CD4-positive, alpha-beta T cell treated with Interferon alpha-2 for 1 hour (primary cell): ENCODE data around the gene DEPDC1B.
A peak's percentile ranks its signal among the peaks of the same experiment; 100 is the strongest.
"Not testable (repeated sequence)": the region's sequence is repeated elsewhere in the genome, so short reads cannot be mapped to it uniquely, and the experiment has no call there.

Experiments used
- DNase-seq, 2 donors: peaks; one replicate each; pipeline ENCODE4 v3.0.0-alpha.2; 2020 to 2022

DEPDC1B gene

GRCh38 chr5:60690326-60690725 lies 9.6 kb downstream of the DEPDC1B start:
- no peak for DNase-seq

GRCh38 chr5:60688980-60689379 lies 11.0 kb downstream of the DEPDC1B start:
- no peak for DNase-seq

GRCh38 chr5:60687927-60688720 lies 11.8 kb downstream of the DEPDC1B start:
- peak in 1 of 2 donors; percentile 25 for DNase-seq

GRCh38 chr5:60686157-60686556 lies 13.8 kb downstream of the DEPDC1B start:
- DNase-seq = no peak

- DNase-seq = no peak
Measured at GRCh38 chr5:60685700-60686099, 14.3 kb downstream of the DEPDC1B start.

GRCh38 chr5:60685028-60685427 lies 14.9 kb downstream of the DEPDC1B start:
- no peak for DNase-seq

GRCh38 chr5:60682007-60682406 lies 18.0 kb downstream of the DEPDC1B start:
- DNase-seq = not testable (repeated sequence)

GRCh38 chr5:60679816-60680215 lies 20.1 kb downstream of the DEPDC1B start:
- DNase-seq = no peak

GRCh38 chr5:60677850-60678664 lies 21.9 kb downstream of the DEPDC1B start:
- DNase-seq = peak in 1 of 2 donors; percentile 55

GRCh38 chr5:60675286-60675685 lies 24.7 kb downstream of the DEPDC1B start:
- DNase-seq = no peak

- no peak for DNase-seq
Measured at GRCh38 chr5:60674251-60675069, 25.5 kb downstream of the DEPDC1B start.

- no peak for DNase-seq
Measured at GRCh38 chr5:60673334-60673733, 26.6 kb downstream of the DEPDC1B start.

GRCh38 chr5:60672693-60673264 lies 27.2 kb downstream of the DEPDC1B start:
- DNase-seq = no peak

- no peak for DNase-seq
Measured at GRCh38 chr5:60671899-60672692, 27.9 kb downstream of the DEPDC1B start.

- DNase-seq = no peak
Measured at GRCh38 chr5:60670749-60671148, 29.2 kb downstream of the DEPDC1B start.

GRCh38 chr5:60668686-60669304 lies 31.2 kb downstream of the DEPDC1B start:
- DNase-seq = peak in 1 of 2 donors; percentile 55

GRCh38 chr5:60651872-60652620 lies 47.9 kb downstream of the DEPDC1B start:
- no peak for DNase-seq

- peak in 1 of 2 donors; percentile 29 for DNase-seq
Measured at GRCh38 chr5:60649288-60649917, 50.6 kb downstream of the DEPDC1B start.

GRCh38 chr5:60648175-60648574 lies 51.8 kb downstream of the DEPDC1B start:
- DNase-seq = no peak

- no peak for DNase-seq
Measured at GRCh38 chr5:60640901-60641300, 59.1 kb downstream of the DEPDC1B start.
